Keratinocyte (primary cell): ENCODE data around the gene ADM5. TPM values are rescaled to one million over a fixed set of nuclear protein-coding genes. Genes with fewer than 3 reads are reported as not detected.

Source experiments
- DNase-seq: peaks from one replicate; pipeline ENCODE4 v3.0.0-alpha.2; 2011; ENCODE audit warnings: low read depth, missing footprints, low spot score
- FAIRE-seq: peaks from 2 replicates; lab custom pipeline; 2011; peaks lifted over from hg19 to GRCh38; lab: Jason Lieb, UNC
- H2AFZ ChIP-seq: 2 replicates; pipeline ENCODE4 v1.6.0; 2012; ENCODE audit warnings: low read length, control low read depth, inconsistent platforms; ENCODE audit not compliant: control insufficient read depth
- H3K27ac ChIP-seq: 2 replicates; pipeline ENCODE4 v1.5.1; 2011; ENCODE audit warnings: low read length; ENCODE audit not compliant: control insufficient read depth, insufficient read depth
- H3K27me3 ChIP-seq: 3 replicates; pipeline ENCODE4 v1.6.0; 2011; ENCODE audit warnings: low read length; ENCODE audit not compliant: control insufficient read depth, insufficient read depth; ENCODE audit errors: extremely low read depth
- H3K36me3 ChIP-seq, 2 experiments: 2 replicates in 1 of 2; 3 replicates in 1 of 2; pipeline ENCODE4 v1.5.1; 2011; ENCODE audit warnings: low read length in 2 of 2, mild to moderate bottlenecking in 1 of 2; ENCODE audit not compliant: control insufficient read depth in 2 of 2, insufficient read depth in 2 of 2; ENCODE audit errors: extremely low read depth in 1 of 2
- H3K4me1 ChIP-seq: 3 replicates; pipeline ENCODE4 v1.5.1; 2011; ENCODE audit warnings: low read length; ENCODE audit not compliant: control insufficient read depth, insufficient read depth; ENCODE audit errors: extremely low read depth
- H3K4me2 ChIP-seq: 3 replicates; pipeline ENCODE4 v1.6.0; 2011; ENCODE audit warnings: low read depth, low read length; ENCODE audit not compliant: control insufficient read depth, insufficient read depth; ENCODE audit errors: extremely low read depth
- H3K4me3 ChIP-seq, 3 experiments: fragments of 200-600 bp in 1 of 3; sonication (generic) in 1 of 3; 2 replicates in 2 of 3; 3 replicates in 1 of 3; pipeline ENCODE4 v1.5.1; 2011 to 2016; ENCODE audit warnings: low read length in 3 of 3, mild to moderate bottlenecking in 3 of 3, control low read depth in 2 of 3, inconsistent platforms in 1 of 3, low read depth in 1 of 3, mixed read lengths in 1 of 3, mixed run types in 1 of 3, moderate library complexity in 1 of 3; ENCODE audit not compliant: control insufficient read depth in 2 of 3, insufficient read depth in 2 of 3; ENCODE audit errors: extremely low read depth in 1 of 3
- H3K79me2 ChIP-seq: 2 replicates; pipeline ENCODE4 v1.6.0; 2012; ENCODE audit warnings: low read length; ENCODE audit not compliant: control insufficient read depth, insufficient read depth
- H3K9ac ChIP-seq: 3 replicates; pipeline ENCODE4 v1.6.0; 2011; ENCODE audit warnings: low read length; ENCODE audit not compliant: control insufficient read depth, insufficient read depth; ENCODE audit errors: extremely low read depth
- H3K9me1 ChIP-seq: 3 replicates; pipeline ENCODE4 v1.6.0; 2011; ENCODE audit warnings: low read length; ENCODE audit not compliant: control insufficient read depth, insufficient read depth; ENCODE audit errors: extremely low read depth
- H3K9me3 ChIP-seq: 2 replicates; pipeline ENCODE4 v1.5.1; 2012; ENCODE audit warnings: low read depth, low read length; ENCODE audit not compliant: control insufficient read depth
- H4K20me1 ChIP-seq: 3 replicates; pipeline ENCODE4 v1.6.0; 2011; ENCODE audit warnings: low read length; ENCODE audit not compliant: control insufficient read depth, insufficient read depth; ENCODE audit errors: extremely low read depth
- EZH2 ChIP-seq: IDR thresholded peaks from one replicate; pipeline ENCODE4 v1.6.1; 2012; ENCODE audit warnings: inconsistent platforms, mild to moderate bottlenecking, low read length, moderate library complexity
- dilution Hi-C: fragments of 300-500 bp; cut with MboI; formaldehyde crosslinking; loops from one replicate; pipeline ENCODE4 v1.7.0; 2020; ENCODE audit warnings: low sequenced_read_pairs; ENCODE audit not compliant: extremely low pct_ligation_motif_present
- polyA plus RNA-seq, 5 experiments: library from polyadenylated mRNA; depleted of rRNA in 3 of 5; stranded (reverse) in 3 of 5; stranded (forward) in 1 of 5; unstranded in 1 of 5; fragments of >200 nt; gene quantifications; 1 replicate in 1 of 5; 2 replicates in 3 of 5; 3 replicates in 1 of 5; pipeline versions ENCODE4 v1.2.1 to v1.2.3, GENCODE V29; 2011 to 2012; ENCODE audit warnings: missing spikeins in 2 of 5, low read depth in 1 of 5, low replicate concordance in 1 of 5
- TF ChIP-seq, protein P1 (sequence below), 3 experiments: IDR thresholded peaks in 1 of 3; conservative IDR thresholded peaks in 1 of 3; optimal IDR thresholded peaks in 1 of 3; 2 replicates in 2 of 3; 3 replicates in 1 of 3; pipeline versions ENCODE3 to v1.5.1; 2011; ENCODE audit warnings: low read length in 3 of 3, mild to moderate bottlenecking in 3 of 3, moderate library complexity in 2 of 3, control low read depth in 1 of 3, inconsistent platforms in 1 of 3; ENCODE audit not compliant: insufficient read depth in 2 of 3; ENCODE audit errors: extremely low read depth in 1 of 3

ADM5 gene
- polyA plus RNA-seq, 1 donor (not counting 4 experiments of a cell fraction or from before 2014, with no cell fraction given): 0.73 TPM

DNA sequence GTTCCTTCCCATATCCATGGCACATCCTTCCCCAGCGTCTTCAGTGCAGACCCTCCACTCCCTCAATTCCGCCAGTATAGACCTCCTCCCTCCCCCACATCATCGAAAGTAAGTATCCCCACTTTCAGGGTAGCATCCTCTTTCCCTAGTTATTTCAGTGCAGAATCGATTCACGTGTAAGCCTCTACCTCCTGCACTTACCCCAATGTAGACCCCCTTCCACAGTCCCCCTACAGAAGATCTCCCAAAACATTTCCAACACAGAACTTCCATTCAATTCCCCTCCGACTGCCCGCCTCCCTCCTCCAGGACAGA lies 24.4 kb upstream of the ADM5 start:
- Histone ChIP-seq H4K20me1 (peaks cover 11% of the 10 kb centered on the region), H3K36me3 (peaks cover 12 to 27% of the 10 kb centered on the region in 2 experiments), H3K9me1 (no peaks in the 10 kb centered on the region), H3K4me2 (peak overlapping the region; percentile 96), H3K27me3 (no peaks in the 10 kb centered on the region), H3K9me3 (no peaks in the 10 kb centered on the region), H2AFZ (peak overlapping the region; percentile 82), H3K4me3 (peak overlapping the region; percentile 61 to 93 (median 85)), H3K9ac (peak overlapping the region; percentile 93), H3K27ac (peak overlapping the region; percentile 90), H3K79me2 (peaks cover 32% of the 10 kb centered on the region), H3K4me1 (peaks cover 12% of the 10 kb centered on the region)
- FAIRE-seq (no peak), DNase-seq (no peak)
- dilution Hi-C loops: no loop called here
- no peak for TF ChIP-seq EZH2
- TF ChIP-seq, protein P1, sequence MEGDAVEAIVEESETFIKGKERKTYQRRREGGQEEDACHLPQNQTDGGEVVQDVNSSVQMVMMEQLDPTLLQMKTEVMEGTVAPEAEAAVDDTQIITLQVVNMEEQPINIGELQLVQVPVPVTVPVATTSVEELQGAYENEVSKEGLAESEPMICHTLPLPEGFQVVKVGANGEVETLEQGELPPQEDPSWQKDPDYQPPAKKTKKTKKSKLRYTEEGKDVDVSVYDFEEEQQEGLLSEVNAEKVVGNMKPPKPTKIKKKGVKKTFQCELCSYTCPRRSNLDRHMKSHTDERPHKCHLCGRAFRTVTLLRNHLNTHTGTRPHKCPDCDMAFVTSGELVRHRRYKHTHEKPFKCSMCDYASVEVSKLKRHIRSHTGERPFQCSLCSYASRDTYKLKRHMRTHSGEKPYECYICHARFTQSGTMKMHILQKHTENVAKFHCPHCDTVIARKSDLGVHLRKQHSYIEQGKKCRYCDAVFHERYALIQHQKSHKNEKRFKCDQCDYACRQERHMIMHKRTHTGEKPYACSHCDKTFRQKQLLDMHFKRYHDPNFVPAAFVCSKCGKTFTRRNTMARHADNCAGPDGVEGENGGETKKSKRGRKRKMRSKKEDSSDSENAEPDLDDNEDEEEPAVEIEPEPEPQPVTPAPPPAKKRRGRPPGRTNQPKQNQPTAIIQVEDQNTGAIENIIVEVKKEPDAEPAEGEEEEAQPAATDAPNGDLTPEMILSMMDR (optimal IDR thresholded peaks at IDR 0.05 in 1 of 3, IDR thresholded peaks at IDR 0.05 in 1 of 3, conservative IDR thresholded peaks at IDR 0.05 in 1 of 3; ENCODE audit: extremely low read depth in 1 of 3, insufficient read depth in 2 of 3, low read length in 3 of 3): no peak

DNA sequence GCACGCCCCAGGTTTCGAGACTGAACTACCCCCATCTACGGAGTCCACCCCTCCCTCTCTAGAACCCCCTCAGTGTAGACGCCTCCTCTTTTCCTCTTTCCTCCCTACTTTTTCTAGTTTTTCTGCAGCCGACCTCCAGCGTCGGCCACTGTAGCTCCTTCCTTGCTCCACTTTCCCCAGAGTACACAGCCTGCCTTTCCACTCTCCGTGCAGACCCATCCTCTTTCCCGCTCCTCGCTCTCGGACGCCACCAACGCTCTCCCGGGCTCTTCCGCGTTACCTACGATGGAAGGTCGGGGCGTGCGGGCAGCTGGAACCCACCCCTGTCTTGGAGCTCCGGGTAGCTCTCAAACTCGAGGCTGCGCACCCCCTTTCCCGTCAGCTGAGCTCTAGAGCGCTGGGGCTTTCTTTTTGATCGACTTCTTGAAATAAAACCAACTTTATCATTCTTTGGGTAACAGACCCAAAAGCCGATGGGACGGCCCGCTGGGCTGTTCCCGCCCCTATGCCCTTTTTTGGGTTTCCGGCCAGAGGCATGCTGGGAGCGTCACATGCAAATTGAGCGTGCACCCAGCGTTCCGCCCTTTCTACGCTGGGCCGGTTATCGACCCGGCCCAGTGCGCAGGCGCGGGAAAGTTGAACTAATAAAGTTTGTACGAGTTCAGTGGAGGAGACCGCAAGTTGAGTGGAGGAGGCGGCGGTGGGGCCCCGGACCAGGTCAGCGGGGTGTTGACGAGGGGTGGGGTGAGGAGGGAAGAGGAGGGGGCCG lies 23.9 kb upstream of the ADM5 start, which contains the start of the genes BCL2L12 and IRF3:
Gene BCL2L12, plus strand, starts transcription at position 583 of the 769 bp plus-strand sequence. CDS start 760 bp downstream, outside the sequence.
Gene IRF3, minus strand, starts transcription at position 507 of the 769 bp plus-strand sequence. CDS start 1,019 bp downstream, outside the sequence.
- H3K4me3 ChIP-seq: peak within 1 kb of the TSS; percentile 61 to 93 (median 85)
- H4K20me1 ChIP-seq: peaks cover 11% of the 10 kb centered on the region
- peaks cover 12% of the 10 kb centered on the region for H3K4me1 ChIP-seq
- H3K79me2 ChIP-seq: peaks cover 32% of the 10 kb centered on the region
- H3K36me3 ChIP-seq: peaks cover 8 to 23% of the 10 kb centered on the region in 2 experiments
- peak within 1 kb of the TSS; percentile 93 for H3K9ac ChIP-seq
- dilution Hi-C loops: no loop called here
- H2AFZ ChIP-seq: peak within 1 kb of the TSS; percentile 82
- H3K27me3 ChIP-seq: no peaks in the 10 kb centered on the region
- peak; percentile 80 for DNase-seq
- no peaks in the 10 kb centered on the region for H3K9me1 ChIP-seq
- peak within 1 kb of the TSS; percentile 90 for H3K27ac ChIP-seq
- no peaks in the 10 kb centered on the region for H3K9me3 ChIP-seq
- H3K4me2 ChIP-seq: peak within 1 kb of the TSS; percentile 96
- no peak for TF ChIP-seq EZH2
- TF ChIP-seq, protein P1 (optimal IDR thresholded peaks at IDR 0.05 in 1 of 3, IDR thresholded peaks at IDR 0.05 in 1 of 3, conservative IDR thresholded peaks at IDR 0.05 in 1 of 3; ENCODE audit: extremely low read depth in 1 of 3, insufficient read depth in 2 of 3, low read length in 3 of 3): peak in 1 of 3 experiments; percentile 17
- peak; percentile 73 for FAIRE-seq
